Measurements from ENCODE around the gene REG4.
"Not testable (repeated sequence)": the region's sequence is repeated elsewhere in the genome, so short reads cannot be mapped to it uniquely, and the experiment has no call there.

Gene REG4

GRCh38 chr1:119811387-119811786 is at the start of gene REG4:
TSS of gene REG4 (minus strand) at chr1:119811460. CDS start at chr1:119808769, 2,691 bp downstream.
- in situ Hi-C loops (cut with MboI; ENCODE audit: low sequenced_read_pairs), result no loop called here

GRCh38 chr1:119859647-119860046 is 48.4 kb upstream of the REG4 start:
- in situ Hi-C loops (cut with MboI; ENCODE audit: low sequenced_read_pairs), result no loop called here

GRCh38 chr1:119858556-119859214 is 47.4 kb upstream of the REG4 start:
- in situ Hi-C loops (cut with MboI; ENCODE audit: low sequenced_read_pairs), result not testable (repeated sequence)

DNA sequence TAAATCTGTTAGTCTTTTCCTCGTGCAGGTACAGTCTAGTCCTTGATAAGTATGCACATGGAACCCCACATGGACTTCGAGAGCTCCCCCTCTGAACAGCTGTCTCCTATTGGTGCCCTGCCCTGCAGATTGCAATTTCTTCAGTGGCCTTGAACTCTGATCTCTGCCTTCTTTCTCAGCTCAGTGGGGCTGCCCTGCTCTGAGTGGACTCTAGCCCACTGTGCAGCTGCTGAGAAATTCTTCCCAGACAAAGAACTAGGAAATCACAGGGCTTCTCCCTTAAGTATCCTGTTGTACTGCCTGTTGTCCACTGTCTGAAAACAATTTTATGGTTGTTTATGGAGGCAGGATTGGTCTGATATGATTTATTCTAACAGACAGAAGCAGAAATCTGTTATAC is 46.9 kb upstream of the REG4 start:
- in situ Hi-C loops (cut with MboI; ENCODE audit: low sequenced_read_pairs), result no loop called here

DNA sequence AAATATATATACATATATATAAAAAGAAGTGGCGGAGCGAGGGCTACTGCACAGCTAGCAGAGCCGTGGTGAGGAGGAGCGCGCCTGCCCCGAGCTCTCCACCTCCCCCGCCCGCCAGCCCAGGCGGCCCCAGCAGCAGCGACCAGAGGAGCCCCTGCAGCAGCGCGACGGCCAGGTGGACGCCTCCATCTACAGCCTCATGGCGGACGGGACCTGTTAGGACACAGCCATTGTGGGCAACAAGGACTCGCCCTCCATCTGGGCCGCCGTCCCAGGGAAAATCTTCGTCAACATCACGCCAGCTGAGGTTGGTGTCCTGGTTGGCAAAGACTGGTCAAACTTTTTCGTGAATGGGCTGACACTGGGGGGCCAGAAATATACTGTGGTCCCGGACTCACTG is 41.9 kb upstream of the REG4 start:
- in situ Hi-C loops (cut with MboI; ENCODE audit: low sequenced_read_pairs), result no loop called here

DNA sequence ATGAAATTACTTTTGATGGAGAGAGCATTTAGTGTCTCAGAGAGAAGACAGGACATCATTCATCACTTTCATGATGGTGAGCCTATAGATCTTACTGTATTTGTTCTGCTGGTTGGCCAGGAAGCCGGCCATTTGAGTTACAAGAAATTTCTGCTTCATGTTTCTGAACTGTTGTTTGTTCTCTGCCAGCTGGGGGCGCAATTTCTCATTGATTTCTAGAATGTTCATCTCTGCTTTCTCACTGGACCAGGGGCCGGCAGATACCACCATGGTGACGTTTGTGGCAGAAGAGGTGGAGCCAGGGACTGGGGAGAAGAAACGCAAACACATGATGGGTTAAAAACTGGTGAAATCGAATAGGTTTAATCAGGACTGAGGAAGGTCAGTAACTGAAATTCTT is 32.9 kb upstream of the REG4 start:
- in situ Hi-C loops (cut with MboI; ENCODE audit: low sequenced_read_pairs), result not testable (repeated sequence)

DNA sequence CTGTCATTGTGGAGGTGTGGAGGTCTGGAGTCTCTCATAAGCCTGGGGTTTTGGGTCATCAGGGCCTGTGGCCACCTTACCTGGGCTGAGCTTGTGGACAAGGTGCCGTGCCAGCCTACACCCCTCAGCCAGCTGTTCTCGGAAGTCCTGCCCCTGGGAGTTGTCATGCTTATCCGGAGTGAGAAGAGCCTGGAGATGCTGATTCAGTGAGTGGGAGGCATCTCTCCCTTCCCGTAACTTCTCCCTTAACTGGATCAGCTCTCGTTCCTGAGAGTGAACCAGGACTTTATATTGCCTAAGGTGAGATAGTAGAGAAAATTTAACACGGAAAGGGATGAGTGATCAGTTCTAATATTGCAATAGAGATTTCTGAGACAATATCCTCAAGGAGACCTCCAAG is 30.0 kb upstream of the REG4 start:
- in situ Hi-C loops (cut with MboI; ENCODE audit: low sequenced_read_pairs), result no loop called here

GRCh38 chr1:119840745-119841144 is 29.5 kb upstream of the REG4 start:
- in situ Hi-C loops (cut with MboI; ENCODE audit: low sequenced_read_pairs), result no loop called here

DNA sequence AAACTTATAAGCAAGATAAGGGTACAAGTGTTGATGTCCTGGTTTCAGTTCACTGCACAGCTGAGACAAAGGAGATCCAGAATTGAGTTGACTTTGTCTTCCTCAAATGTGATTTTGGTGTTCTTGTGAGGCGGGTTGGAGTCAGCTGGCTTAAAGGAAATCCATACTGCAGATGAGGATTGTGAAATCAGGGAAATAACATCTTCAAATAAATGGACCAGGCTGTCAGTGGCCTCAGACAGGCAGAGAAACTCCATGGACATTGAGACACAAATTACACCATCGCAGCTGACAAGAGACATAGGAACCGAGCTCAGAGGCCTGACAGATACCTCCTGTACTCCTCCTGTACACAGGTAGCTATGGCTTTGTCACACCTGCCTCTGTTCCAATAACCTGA is 27.0 kb upstream of the REG4 start:
- in situ Hi-C loops (cut with MboI; ENCODE audit: low sequenced_read_pairs), result no loop called here

DNA sequence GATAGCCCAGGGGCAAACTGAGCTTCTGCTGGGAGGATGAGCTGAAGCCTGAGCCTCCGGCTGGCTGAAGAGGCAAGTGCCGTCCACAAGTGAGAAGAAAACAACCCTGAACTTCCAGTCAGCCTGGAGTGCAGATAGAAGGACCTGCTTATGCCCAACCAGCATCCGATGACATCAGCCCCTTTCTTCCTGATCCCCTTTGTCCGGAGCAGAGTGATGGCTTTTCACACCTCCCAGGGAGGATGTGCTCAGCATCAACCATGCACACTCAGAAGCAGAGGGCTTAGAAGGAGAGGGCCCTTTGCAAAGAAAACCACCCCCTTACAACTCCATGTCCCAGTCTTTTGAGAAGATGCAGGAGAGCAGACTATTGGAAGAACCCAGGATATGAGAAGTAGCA is 23.7 kb upstream of the REG4 start:
- in situ Hi-C loops (cut with MboI; ENCODE audit: low sequenced_read_pairs), result no loop called here

GRCh38 chr1:119831027-119831426 is 19.8 kb upstream of the REG4 start:
- in situ Hi-C loops (cut with MboI; ENCODE audit: low sequenced_read_pairs), result no loop called here

DNA sequence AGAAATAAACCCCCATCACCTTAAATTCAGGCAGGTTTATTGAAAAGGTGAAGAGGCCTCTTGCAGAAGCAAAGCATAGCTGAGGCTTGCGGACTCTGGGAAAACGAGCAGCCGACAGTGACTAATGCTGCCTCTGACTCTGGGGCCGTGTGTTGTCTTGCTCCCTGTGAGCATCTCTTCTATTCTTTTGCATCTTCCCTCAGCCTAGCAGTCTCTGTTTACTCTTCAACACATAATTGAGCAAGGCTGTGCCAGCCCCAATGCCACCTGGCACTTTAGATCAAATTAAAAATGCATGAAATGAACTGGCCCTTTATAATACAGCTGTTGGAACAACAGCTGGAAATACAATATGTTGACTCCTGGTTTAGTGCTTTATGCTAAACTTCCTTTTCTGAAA is 18.4 kb upstream of the REG4 start:
- in situ Hi-C loops (cut with MboI; ENCODE audit: low sequenced_read_pairs), result no loop called here

GRCh38 chr1:119829006-119829405 is 17.7 kb upstream of the REG4 start:
- in situ Hi-C loops (cut with MboI; ENCODE audit: low sequenced_read_pairs), result not testable (repeated sequence)

DNA sequence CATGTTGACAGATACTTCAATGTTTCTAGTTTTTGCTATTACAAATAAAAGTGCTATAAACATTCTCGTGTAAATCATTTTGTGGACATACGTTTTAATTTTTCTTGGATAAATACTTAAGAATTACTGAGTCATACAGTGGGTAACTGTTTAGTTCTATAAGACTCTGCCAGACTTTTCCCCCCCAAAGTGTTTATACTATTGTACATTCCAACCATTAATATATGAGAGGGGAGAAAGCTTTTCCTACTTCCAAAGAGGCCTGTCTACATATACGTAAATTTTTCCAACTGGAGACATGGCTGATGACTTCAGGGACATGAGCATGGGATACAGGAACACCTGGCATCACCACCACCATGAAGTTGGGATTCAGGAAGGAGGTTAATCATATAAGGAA is 17.0 kb upstream of the REG4 start:
- in situ Hi-C loops (cut with MboI; ENCODE audit: low sequenced_read_pairs), result no loop called here

- in situ Hi-C loops (cut with MboI; ENCODE audit: low sequenced_read_pairs), result no loop called here
Measured at GRCh38 chr1:119827010-119827409, 15.8 kb upstream of the REG4 start.

- in situ Hi-C loops (cut with MboI; ENCODE audit: low sequenced_read_pairs), result no loop called here
Measured at GRCh38 chr1:119822406-119822805, 11.1 kb upstream of the REG4 start.

DNA sequence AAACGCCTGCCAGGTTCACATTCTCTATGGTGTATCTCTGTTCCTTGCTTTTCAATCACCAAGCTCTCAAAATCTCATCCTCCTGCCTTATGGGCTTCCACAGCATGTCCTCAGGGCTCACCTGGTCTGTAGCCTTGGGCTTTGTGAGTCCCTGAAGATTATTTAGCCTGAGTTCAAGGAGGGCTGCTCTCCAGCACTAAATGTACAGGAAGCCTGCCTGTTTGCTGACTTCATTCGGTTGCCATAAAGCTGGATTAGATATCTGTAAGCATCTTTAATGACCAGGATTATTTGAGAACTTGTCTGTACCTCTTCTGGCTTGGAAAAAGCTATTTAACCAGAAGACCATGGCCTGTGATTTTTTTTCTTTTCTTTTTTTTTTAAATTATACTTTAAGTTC is 6.9 kb upstream of the REG4 start:
- in situ Hi-C loops (cut with MboI; ENCODE audit: low sequenced_read_pairs), result no loop called here

DNA sequence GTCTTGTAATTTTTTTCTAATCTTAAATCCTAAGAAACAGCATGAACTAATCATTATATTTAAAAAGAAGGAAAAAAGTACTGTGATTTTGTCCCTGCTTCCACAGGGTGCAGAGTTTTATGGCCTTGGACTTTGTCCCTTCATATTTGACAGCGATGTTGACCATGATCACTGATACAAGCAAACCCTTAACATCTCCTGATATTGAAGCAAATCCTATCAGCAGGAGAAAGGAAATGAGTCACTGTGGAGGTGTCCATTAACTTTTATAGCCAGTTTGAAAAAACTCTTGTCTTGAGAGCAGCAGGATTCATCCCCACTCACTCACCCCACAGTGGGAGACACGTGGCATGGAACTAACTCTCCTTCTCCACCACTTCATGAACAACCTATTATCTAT is 5.1 kb upstream of the REG4 start:
- in situ Hi-C loops (cut with MboI; ENCODE audit: low sequenced_read_pairs), result no loop called here

DNA sequence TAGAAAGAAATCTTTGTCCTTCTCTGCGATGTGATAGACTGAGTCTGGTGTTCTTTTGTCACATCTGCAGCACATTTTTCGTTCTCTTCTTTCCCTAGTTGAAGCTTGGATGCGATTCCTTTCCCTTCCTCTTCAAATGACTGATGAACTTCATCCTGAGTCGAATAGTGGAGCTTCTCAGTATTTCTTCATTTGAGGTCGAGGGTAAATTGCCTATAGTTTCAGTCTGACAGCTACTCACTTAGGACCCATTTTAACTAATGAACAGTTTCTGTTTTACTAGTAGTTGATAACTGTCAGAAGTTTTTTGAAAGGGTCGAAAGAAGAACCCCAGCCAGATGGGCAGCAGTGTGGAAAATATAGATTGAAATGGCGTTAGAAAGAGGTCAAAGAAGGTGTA is 4.7 kb upstream of the REG4 start:
- in situ Hi-C loops (cut with MboI; ENCODE audit: low sequenced_read_pairs), result no loop called here

GRCh38 chr1:119815361-119815760 is 4.1 kb upstream of the REG4 start:
- in situ Hi-C loops (cut with MboI; ENCODE audit: low sequenced_read_pairs), result no loop called here

GRCh38 chr1:119814288-119814687 is 3.0 kb upstream of the REG4 start:
- in situ Hi-C loops (cut with MboI; ENCODE audit: low sequenced_read_pairs), result no loop called here

DNA sequence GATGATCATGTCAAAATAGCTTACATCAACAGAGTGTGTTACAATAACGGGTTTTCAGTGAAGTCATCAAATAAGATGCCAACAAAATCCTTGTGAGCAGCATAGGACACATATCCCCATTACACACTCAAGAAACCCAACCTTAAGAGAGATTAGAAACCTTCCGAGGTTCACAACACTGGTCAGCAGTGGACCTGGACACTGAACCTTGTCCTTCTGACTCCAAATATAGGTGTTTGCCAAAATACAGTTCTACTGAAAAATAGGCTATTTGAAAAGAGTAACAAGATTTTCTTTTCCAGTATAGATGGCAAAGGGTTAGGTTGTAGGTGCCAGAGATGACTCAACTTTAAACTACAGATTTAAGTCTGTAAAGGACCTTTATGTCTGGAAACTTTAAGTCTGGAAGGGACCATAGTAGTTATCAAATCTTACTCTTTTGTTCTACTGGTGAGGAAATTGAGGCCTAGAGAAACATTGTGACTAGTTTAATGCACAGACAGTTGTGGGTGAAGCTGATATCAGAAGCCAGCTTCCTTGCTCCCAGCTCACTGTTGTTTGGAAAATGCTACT is 811 bp upstream of the REG4 start:
- in situ Hi-C loops (cut with MboI; ENCODE audit: low sequenced_read_pairs), result no loop called here

- in situ Hi-C loops (cut with MboI; ENCODE audit: low sequenced_read_pairs), result no loop called here
Measured at GRCh38 chr1:119808972-119809550, 2.2 kb downstream of the REG4 start.

All from HL-60/S4 treated with phorbol 12-myristate 13-acetate at 8.2 ng/mL for 4 days and 3 days (cell line).